Skeletal muscle tissue (tissue), 4 donors: Measurements from ENCODE around the gene NECTIN2. TPM values are rescaled to one million over a fixed set of nuclear protein-coding genes. Genes with fewer than 3 reads are reported as not detected.
A peak's percentile ranks its signal among the peaks of the same experiment; 100 is the strongest.
"Not testable (repeated sequence)": the region's sequence is repeated elsewhere in the genome, so short reads cannot be mapped to it uniquely, and the experiment has no call there.

Experiments
- H3K27ac ChIP-seq: one replicate; pipeline ENCODE4 v1.7.0; 2013; ENCODE audit warnings: mild to moderate bottlenecking, low read depth, low read length, inconsistent platforms
- H3K27me3 ChIP-seq, 3 donors: one replicate each; pipeline ENCODE4 v1.7.0; 2013; ENCODE audit warnings: low read length in 3 of 3; ENCODE audit not compliant: control insufficient read depth in 3 of 3, insufficient read depth in 3 of 3
- H3K36me3 ChIP-seq, 3 donors: one replicate each; pipeline ENCODE4 v1.7.0; 2013; ENCODE audit warnings: low read length in 3 of 3; ENCODE audit not compliant: control insufficient read depth in 3 of 3, insufficient read depth in 3 of 3
- H3K4me1 ChIP-seq, 3 donors: one replicate each; pipeline ENCODE4 v1.7.0; 2013; ENCODE audit warnings: low read length in 3 of 3, mild to moderate bottlenecking in 3 of 3; ENCODE audit not compliant: control insufficient read depth in 3 of 3, insufficient read depth in 3 of 3
- H3K4me3 ChIP-seq, 3 donors: one replicate each; pipeline ENCODE4 v1.7.0; 2013; ENCODE audit warnings: low read length in 3 of 3
- H3K9ac ChIP-seq, 3 donors: one replicate each; pipeline ENCODE4 v1.7.0; 2013; ENCODE audit warnings: low read length in 3 of 3, mild to moderate bottlenecking in 3 of 3, moderate library complexity in 2 of 3, low read depth in 1 of 3
- H3K9me3 ChIP-seq, 3 donors: one replicate each; pipeline ENCODE4 v1.7.0; 2013; ENCODE audit warnings: low read length in 3 of 3; ENCODE audit not compliant: control insufficient read depth in 3 of 3
- total RNA-seq: library from RNA; depleted of rRNA; stranded (reverse); fragments of >200 nt; gene quantifications from one replicate; pipeline ENCODE4 v1.2.3, GENCODE V29; 2014
- donor health status: Osteomylitis.

Gene NECTIN2
- total RNA-seq, 1 donor from 2014 or later = 31.8 TPM

- H3K4me1 ChIP-seq = peaks cover 16 to 26% (median 17%) of the 10 kb centered on the region in 3 donors
- H3K27ac ChIP-seq, H3K36me3 ChIP-seq, H3K9me3 ChIP-seq: not testable (repeated sequence)
- H3K9ac ChIP-seq = peak overlapping the region in 1 of 3 donors; percentile 60
- peaks cover 0 to 21% (median 10%) of the 10 kb centered on the region in 3 donors for H3K27me3 ChIP-seq
- peak overlapping the region in 2 of 3 donors; percentile 57 to 70 for H3K4me3 ChIP-seq
Measured at GRCh38 chr19:44913512-44914432, 67.7 kb downstream of the NECTIN2 start.

GRCh38 chr19:44914433-44915206 is 68.5 kb downstream of the NECTIN2 start, which contains the start of gene APOC1:
Gene APOC1, plus strand, starts transcription at chr19:44914608. Its CDS starts 284 bp downstream, at chr19:44914892.
- H3K27ac ChIP-seq, H3K9me3 ChIP-seq, H3K36me3 ChIP-seq: not testable (repeated sequence)
- Histone ChIP-seq H3K9ac (peak within 1 kb of the TSS; percentile 53 to 74 (median 60)), H3K4me3 (peak within 1 kb of the TSS; percentile 57 to 77 (median 70)), H3K4me1 (peaks cover 16 to 26% (median 17%) of the 10 kb centered on the region in 3 donors), H3K27me3 (peaks cover 0 to 21% (median 10%) of the 10 kb centered on the region in 3 donors)

GRCh38 chr19:44924243-44924725 is 78.2 kb downstream of the NECTIN2 start:
- H3K27ac ChIP-seq = no peak overlapping the region

GRCh38 chr19:44925114-44925891 is 79.2 kb downstream of the NECTIN2 start:
- Histone ChIP-seq H3K9ac (no peak overlapping the region), H3K27ac (peak overlapping the region; percentile 30)

More at GRCh38 chr19:44924243-44924725, 78.2 kb downstream of the NECTIN2 start:
- no peak overlapping the region for H3K4me3 ChIP-seq
- no peaks in the 10 kb centered on the region for H3K27me3 ChIP-seq
- peaks cover 7 to 15% (median 11%) of the 10 kb centered on the region in 3 donors for H3K4me1 ChIP-seq
- H3K9me3 ChIP-seq = no peaks in the 10 kb centered on the region
- no peak overlapping the region for H3K9ac ChIP-seq
- no peaks in the 10 kb centered on the region for H3K36me3 ChIP-seq

GRCh38 chr19:44926245-44927077 is 80.4 kb downstream of the NECTIN2 start:
- not testable (repeated sequence) for H3K27ac ChIP-seq

More at GRCh38 chr19:44925114-44925891, 79.2 kb downstream of the NECTIN2 start:
- H3K4me3 ChIP-seq = no peak overlapping the region
- peaks cover 7 to 15% (median 11%) of the 10 kb centered on the region in 3 donors for H3K4me1 ChIP-seq
- H3K9me3 ChIP-seq = no peaks in the 10 kb centered on the region
- H3K36me3 ChIP-seq = no peaks in the 10 kb centered on the region
- H3K27me3 ChIP-seq = no peaks in the 10 kb centered on the region

GRCh38 chr19:44927746-44928145 is 81.6 kb downstream of the NECTIN2 start:
- Histone ChIP-seq H3K9me3 (no peaks in the 10 kb centered on the region), H3K9ac (no peak overlapping the region), H3K4me3 (no peak overlapping the region), H3K27me3 (no peaks in the 10 kb centered on the region), H3K4me1 (peaks cover 7 to 15% (median 11%) of the 10 kb centered on the region in 3 donors), H3K36me3 (no peaks in the 10 kb centered on the region), H3K27ac (no peak overlapping the region)

More at GRCh38 chr19:44926245-44927077, 80.4 kb downstream of the NECTIN2 start:
- H3K27me3 ChIP-seq, H3K9ac ChIP-seq, H3K36me3 ChIP-seq, H3K9me3 ChIP-seq: not testable (repeated sequence)
- Histone ChIP-seq H3K4me3 (peak overlapping the region in 1 of 3 donors; percentile 31), H3K4me1 (peaks cover 7 to 15% (median 11%) of the 10 kb centered on the region in 3 donors)

GRCh38 chr19:44930088-44930487 is 84.0 kb downstream of the NECTIN2 start:
- Histone ChIP-seq H3K27ac (no peak overlapping the region), H3K4me3 (no peak overlapping the region), H3K27me3 (no peaks in the 10 kb centered on the region), H3K9ac (no peak overlapping the region), H3K36me3 (no peaks in the 10 kb centered on the region), H3K4me1 (peaks cover 7 to 14% (median 11%) of the 10 kb centered on the region in 3 donors), H3K9me3 (no peaks in the 10 kb centered on the region)

- Histone ChIP-seq H3K9ac (no peak overlapping the region), H3K9me3 (no peaks in the 10 kb centered on the region), H3K27ac (no peak overlapping the region), H3K36me3 (no peaks in the 10 kb centered on the region), H3K4me3 (no peak overlapping the region), H3K27me3 (no peaks in the 10 kb centered on the region), H3K4me1 (peaks cover 3 to 6% (median 4%) of the 10 kb centered on the region in 3 donors)
Measured at GRCh38 chr19:44931541-44931940, 85.4 kb downstream of the NECTIN2 start.
